GM23338 (cell line): ENCODE measurements around the gene IL20RB.

ENCODE experiments used
- EZH2 ChIP-seq: fragments of 200-600 bp; sonication (generic); IDR thresholded peaks from one replicate; pipeline ENCODE4 v1.8.0; 2017; ENCODE audit warnings: antibody characterized with exemption, mild to moderate bottlenecking, low read depth; ENCODE audit not compliant: unreplicated experiment
- POLR2AphosphoS5 ChIP-seq: IDR thresholded peaks from 2 replicates; pipeline ENCODE4 v1.6.1; 2016; ENCODE audit warnings: antibody characterized with exemption, low read depth
- REST ChIP-seq: IDR thresholded peaks from one replicate; pipeline ENCODE4 v1.6.1; 2018; ENCODE audit warnings: antibody characterized with exemption; ENCODE audit not compliant: unreplicated experiment
- TF ChIP-seq, protein P1 (sequence below), 2 experiments: fragments of 200-600 bp in 1 of 2; sonication (generic) in 1 of 2; conservative IDR thresholded peaks; 2 replicates each; pipeline versions ENCODE4 v1.5.1 to v1.6.1; 2016 to 2017; ENCODE audit warnings: antibody characterized with exemption in 2 of 2, low read depth in 2 of 2, mild to moderate bottlenecking in 2 of 2, moderate library complexity in 1 of 2

DNA sequence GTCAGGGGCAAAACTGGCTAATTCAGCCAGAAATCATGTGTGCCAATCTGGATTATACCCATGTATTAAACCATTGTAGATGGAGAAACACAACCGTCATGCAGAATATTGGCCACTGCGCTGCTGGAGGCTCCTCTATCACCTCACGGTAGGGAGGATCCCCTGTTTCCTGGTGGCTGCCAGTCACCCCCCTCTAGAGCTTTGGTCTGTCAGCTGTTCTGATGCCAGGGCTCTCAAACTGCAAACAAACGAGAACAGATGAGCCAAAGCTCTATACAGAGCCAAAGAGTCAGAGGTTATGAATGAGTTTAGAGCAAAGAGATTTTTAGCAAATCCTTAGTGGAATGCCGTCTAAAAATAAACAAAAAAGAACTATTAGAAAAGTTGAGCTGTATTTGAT is 62.5 kb downstream of the IL20RB start:
- TF ChIP-seq, protein P1, sequence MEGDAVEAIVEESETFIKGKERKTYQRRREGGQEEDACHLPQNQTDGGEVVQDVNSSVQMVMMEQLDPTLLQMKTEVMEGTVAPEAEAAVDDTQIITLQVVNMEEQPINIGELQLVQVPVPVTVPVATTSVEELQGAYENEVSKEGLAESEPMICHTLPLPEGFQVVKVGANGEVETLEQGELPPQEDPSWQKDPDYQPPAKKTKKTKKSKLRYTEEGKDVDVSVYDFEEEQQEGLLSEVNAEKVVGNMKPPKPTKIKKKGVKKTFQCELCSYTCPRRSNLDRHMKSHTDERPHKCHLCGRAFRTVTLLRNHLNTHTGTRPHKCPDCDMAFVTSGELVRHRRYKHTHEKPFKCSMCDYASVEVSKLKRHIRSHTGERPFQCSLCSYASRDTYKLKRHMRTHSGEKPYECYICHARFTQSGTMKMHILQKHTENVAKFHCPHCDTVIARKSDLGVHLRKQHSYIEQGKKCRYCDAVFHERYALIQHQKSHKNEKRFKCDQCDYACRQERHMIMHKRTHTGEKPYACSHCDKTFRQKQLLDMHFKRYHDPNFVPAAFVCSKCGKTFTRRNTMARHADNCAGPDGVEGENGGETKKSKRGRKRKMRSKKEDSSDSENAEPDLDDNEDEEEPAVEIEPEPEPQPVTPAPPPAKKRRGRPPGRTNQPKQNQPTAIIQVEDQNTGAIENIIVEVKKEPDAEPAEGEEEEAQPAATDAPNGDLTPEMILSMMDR (conservative IDR thresholded peaks at IDR 0.05; ENCODE audit: low read depth in 2 of 2): no peak
- no peak for TF ChIP-seq REST
- no peak for TF ChIP-seq EZH2
- TF ChIP-seq POLR2AphosphoS5: no peak
